Amygdala (tissue), 56 donors: Measurements from ENCODE around the gene HECTD4.

ENCODE experiments used
- DNase-seq, 56 donors: peaks; one replicate each; lab custom pipeline; 2025; lab: John Stamatoyannopoulos, UW

Gene HECTD4

GRCh38 chr12:112188130-112188830 lies 194.0 kb downstream of the HECTD4 start:
- no peak for DNase-seq

- peak in 26 of 56 donors; percentile 7 to 75 (median 31) for DNase-seq
Observed at GRCh38 chr12:112185093-112185923, 196.9 kb downstream of the HECTD4 start.

- no peak for DNase-seq
Observed at GRCh38 chr12:112184056-112184887, 198.0 kb downstream of the HECTD4 start.

- peak in 6 of 56 donors; percentile 5 to 24 (median 12) for DNase-seq
Observed at GRCh38 chr12:112183141-112184021, 198.8 kb downstream of the HECTD4 start.

- peak in 55 of 56 donors; percentile 28 to 96 (median 86) for DNase-seq
Observed at GRCh38 chr12:112182499-112182898, 199.7 kb downstream of the HECTD4 start.

GRCh38 chr12:112180422-112180821 lies 201.8 kb downstream of the HECTD4 start:
- no peak for DNase-seq

- DNase-seq: no peak
Observed at GRCh38 chr12:112179916-112180315, 202.3 kb downstream of the HECTD4 start.

GRCh38 chr12:112179341-112179740 lies 202.9 kb downstream of the HECTD4 start:
- DNase-seq: no peak

- DNase-seq: no peak
Observed at GRCh38 chr12:112178796-112179195, 203.4 kb downstream of the HECTD4 start.

GRCh38 chr12:112176321-112177010 lies 205.8 kb downstream of the HECTD4 start:
- no peak for DNase-seq

- no peak for DNase-seq
Observed at GRCh38 chr12:112175361-112176155, 206.7 kb downstream of the HECTD4 start.

GRCh38 chr12:112172556-112173324 lies 209.5 kb downstream of the HECTD4 start:
- no peak for DNase-seq

GRCh38 chr12:112170971-112171596 lies 211.1 kb downstream of the HECTD4 start:
- DNase-seq: no peak

- DNase-seq: peak in 1 of 56 donors; percentile 12
Observed at GRCh38 chr12:112170376-112170775, 211.9 kb downstream of the HECTD4 start.

GRCh38 chr12:112169966-112170365 lies 212.3 kb downstream of the HECTD4 start:
- DNase-seq: no peak

GRCh38 chr12:112169161-112169872 lies 212.9 kb downstream of the HECTD4 start:
- DNase-seq: no peak
